Glutamatergic neuron (in vitro differentiated cells): ENCODE data around the gene DENND2A. TPM values are rescaled to one million over a fixed set of nuclear protein-coding genes. Genes with fewer than 3 reads are reported as not detected.

Experiments used
- DNase-seq: peaks from one replicate; pipeline ENCODE4 v3.0.0; 2022
- H3K27ac Mint-ChIP-seq: one replicate; pipeline ENCODE4 v1.8.0; 2020; ENCODE audit warnings: mild to moderate bottlenecking, mixed read lengths, inconsistent platforms; ENCODE audit not compliant: unreplicated experiment
- H3K27me3 Mint-ChIP-seq: one replicate; pipeline ENCODE4 v1.8.0; 2020; ENCODE audit warnings: mild to moderate bottlenecking, moderate library complexity, mixed read lengths, inconsistent platforms; ENCODE audit not compliant: unreplicated experiment
- H3K36me3 Mint-ChIP-seq: one replicate; pipeline ENCODE4 v1.8.0; 2020; ENCODE audit warnings: mild to moderate bottlenecking, mixed read lengths, inconsistent platforms; ENCODE audit not compliant: unreplicated experiment
- H3K4me1 Mint-ChIP-seq: one replicate; pipeline ENCODE4 v1.8.0; 2020; ENCODE audit warnings: mild to moderate bottlenecking, low read depth, mixed read lengths, inconsistent platforms; ENCODE audit not compliant: unreplicated experiment
- H3K4me3 Mint-ChIP-seq: one replicate; pipeline ENCODE4 v1.8.0; 2020; ENCODE audit warnings: mild to moderate bottlenecking, mixed read lengths, inconsistent platforms; ENCODE audit not compliant: unreplicated experiment
- H3K9me3 Mint-ChIP-seq: one replicate; pipeline ENCODE4 v1.8.0; 2020; ENCODE audit warnings: mild to moderate bottlenecking, moderate library complexity, mixed read lengths, inconsistent platforms; ENCODE audit not compliant: unreplicated experiment
- total RNA-seq: library from RNA; stranded (reverse); fragmentation: NEBNext Ultra II Directional; extraction: Animal tissue kit (Norgen Biotek cat#: 25700); gene quantifications from one replicate; pipeline ENCODE4 v1.2.1, GENCODE V29; 2021; ENCODE audit not compliant: unreplicated experiment
- TF ChIP-seq, protein P1 (sequence below): fragments of 200-600 bp; sonication (generic); IDR thresholded peaks from one replicate; pipeline ENCODE4 v1.5.0; 2021; ENCODE audit not compliant: partially characterized antibody, unreplicated experiment

Gene DENND2A
- total RNA-seq, 1 donor from 2014 or later, result 64.7 TPM

DNA sequence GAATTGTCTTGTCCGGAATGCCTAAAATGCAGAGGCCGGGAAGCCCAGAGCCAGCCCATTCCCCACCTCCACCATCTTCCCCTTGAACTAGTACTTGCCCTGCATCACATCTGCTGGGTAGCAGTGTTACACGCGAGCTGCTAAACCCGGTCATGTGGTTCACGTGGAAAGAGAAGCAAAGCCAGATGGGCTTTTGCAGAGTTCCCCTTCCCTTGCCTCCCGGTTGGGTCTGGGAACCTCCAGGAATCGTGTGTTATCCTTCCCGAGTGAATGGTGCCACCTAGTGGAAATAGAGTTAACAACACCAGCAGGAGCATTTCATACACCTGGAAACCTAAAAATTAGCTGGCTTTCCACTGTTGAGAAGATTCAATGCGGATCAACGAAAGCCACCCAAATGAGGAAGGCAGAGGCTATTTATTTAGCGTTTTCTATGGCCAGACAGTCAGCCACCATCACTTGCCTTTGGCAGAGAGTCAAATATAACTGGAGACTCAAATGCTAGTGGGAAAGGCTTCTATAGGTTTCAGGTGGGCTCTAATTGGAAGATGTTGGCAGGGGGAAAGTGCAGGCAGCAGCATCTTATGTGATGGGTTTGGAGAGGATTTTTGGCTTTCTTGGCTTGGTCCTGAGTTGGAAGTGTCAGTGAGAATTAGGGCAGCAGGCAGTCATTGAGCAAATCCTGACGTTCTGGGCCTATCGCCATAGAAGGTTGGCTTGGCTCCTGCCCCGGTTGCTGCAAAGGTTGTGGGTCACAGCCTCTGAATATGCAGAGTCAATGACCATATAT is 12.9 kb upstream of the DENND2A start:
- Mint-ChIP-seq H3K27me3 (peaks cover 1% of the 10 kb centered on the region), H3K36me3 (no peaks in the 10 kb centered on the region), H3K27ac (peak overlapping the region; percentile 53), H3K4me1 (peaks cover 14% of the 10 kb centered on the region), H3K9me3 (no peaks in the 10 kb centered on the region), H3K4me3 (no peak overlapping the region)
- TF ChIP-seq, protein P1, sequence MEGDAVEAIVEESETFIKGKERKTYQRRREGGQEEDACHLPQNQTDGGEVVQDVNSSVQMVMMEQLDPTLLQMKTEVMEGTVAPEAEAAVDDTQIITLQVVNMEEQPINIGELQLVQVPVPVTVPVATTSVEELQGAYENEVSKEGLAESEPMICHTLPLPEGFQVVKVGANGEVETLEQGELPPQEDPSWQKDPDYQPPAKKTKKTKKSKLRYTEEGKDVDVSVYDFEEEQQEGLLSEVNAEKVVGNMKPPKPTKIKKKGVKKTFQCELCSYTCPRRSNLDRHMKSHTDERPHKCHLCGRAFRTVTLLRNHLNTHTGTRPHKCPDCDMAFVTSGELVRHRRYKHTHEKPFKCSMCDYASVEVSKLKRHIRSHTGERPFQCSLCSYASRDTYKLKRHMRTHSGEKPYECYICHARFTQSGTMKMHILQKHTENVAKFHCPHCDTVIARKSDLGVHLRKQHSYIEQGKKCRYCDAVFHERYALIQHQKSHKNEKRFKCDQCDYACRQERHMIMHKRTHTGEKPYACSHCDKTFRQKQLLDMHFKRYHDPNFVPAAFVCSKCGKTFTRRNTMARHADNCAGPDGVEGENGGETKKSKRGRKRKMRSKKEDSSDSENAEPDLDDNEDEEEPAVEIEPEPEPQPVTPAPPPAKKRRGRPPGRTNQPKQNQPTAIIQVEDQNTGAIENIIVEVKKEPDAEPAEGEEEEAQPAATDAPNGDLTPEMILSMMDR, result peak; percentile 88
- DNase-seq, result peak; percentile 58

DNA sequence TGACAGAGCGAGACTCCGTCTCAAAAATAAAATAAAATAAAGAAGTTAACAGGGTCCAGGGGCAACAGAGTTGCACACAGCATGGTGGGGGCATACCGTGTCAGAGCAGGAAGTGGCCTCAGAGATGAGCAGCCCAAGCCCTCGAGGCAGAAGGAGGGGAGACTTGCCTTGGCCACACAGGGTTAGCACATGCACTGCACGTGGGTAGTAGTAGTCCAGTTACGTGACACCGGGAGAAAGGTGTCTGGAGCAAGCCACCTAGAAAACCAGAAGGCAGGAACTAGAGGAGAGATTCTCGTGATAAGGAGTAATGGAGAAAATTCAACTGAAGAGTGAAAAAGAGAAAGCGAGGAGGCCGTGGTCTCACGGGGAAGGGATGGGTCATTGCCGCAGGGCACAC is 9.8 kb upstream of the DENND2A start:
- H3K27ac Mint-ChIP-seq, result no peak overlapping the region
- peaks cover 15% of the 10 kb centered on the region for H3K4me1 Mint-ChIP-seq
- TF ChIP-seq, protein P1, result no peak
- DNase-seq, result no peak
- H3K9me3 Mint-ChIP-seq, result peaks cover 3% of the 10 kb centered on the region
- H3K4me3 Mint-ChIP-seq, result peak overlapping the region; percentile 20
- no peaks in the 10 kb centered on the region for H3K36me3 Mint-ChIP-seq
- H3K27me3 Mint-ChIP-seq, result peaks cover 1% of the 10 kb centered on the region

DNA sequence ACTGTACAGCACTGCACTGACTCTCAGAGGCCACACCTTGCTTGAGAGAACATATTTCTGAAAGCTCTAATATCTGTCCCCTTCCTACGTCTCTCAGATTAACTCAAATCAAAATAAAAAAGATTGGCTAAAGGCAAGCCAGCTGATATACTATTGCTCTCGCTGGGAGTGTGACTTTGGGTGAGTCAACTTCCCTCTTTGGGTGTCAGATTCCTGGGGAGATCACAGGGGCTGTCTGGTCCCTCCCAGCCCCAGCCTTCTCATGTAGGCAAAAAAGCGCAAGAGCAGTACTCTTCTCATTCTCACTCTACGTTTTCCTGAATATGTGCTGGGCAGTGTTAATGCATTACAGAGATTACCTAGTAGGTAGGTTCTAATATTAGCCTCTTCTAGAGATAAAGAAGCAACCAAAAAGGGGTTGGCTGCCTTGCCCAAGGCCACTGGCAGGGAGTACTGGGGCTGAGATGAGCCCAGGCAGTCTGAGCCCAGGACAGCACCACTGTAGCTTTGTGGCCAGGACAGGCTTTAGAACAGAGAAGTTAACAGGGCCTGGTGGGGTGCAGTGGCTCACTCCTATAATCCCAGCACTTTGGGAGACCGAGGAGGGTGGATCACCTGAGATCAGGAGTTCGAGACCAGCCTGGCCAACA is 9.1 kb upstream of the DENND2A start:
- TF ChIP-seq, protein P1, result no peak
- Mint-ChIP-seq H3K36me3 (no peaks in the 10 kb centered on the region), H3K4me1 (peaks cover 15% of the 10 kb centered on the region), H3K4me3 (no peak overlapping the region), H3K9me3 (peaks cover 3% of the 10 kb centered on the region), H3K27me3 (peaks cover 1% of the 10 kb centered on the region), H3K27ac (no peak overlapping the region)
- DNase-seq, result no peak

DNA sequence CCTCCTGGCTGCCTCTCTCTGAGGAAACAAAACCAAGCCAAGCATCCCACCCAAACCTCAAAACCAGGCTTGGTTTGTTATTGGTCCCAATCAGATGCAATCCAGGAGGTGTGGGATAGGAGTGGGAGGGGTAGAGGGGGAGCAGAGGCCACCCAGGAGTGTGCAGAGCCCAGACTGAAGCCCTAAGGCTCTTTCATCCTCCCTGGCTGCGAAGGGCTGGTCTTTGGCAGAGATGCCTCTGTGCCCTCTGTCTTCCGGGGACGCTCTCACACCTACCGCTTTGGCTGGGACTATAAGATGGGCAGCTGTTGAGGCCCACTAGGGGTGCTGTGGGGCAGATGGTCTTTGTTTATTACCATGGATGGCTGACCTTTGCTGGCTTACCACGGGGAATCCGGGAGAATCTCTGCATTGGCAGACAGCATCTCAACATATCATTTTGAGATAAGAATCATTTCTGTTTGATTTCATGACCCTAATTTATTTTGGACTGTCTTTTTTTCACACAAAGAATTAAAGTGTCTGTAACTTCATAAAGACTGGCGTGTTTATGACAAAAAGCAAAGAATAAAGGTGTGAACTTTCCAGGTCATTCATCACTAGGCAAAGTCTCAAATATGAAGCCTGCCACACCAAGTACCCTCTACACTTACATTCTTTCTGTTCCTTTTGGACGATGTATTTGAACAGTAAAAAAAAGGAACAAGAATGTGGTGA is 6.5 kb upstream of the DENND2A start:
- Mint-ChIP-seq H3K4me3 (peak overlapping the region; percentile 35), H3K27me3 (peaks cover 6% of the 10 kb centered on the region), H3K36me3 (no peaks in the 10 kb centered on the region), H3K9me3 (peaks cover 4% of the 10 kb centered on the region), H3K27ac (peak overlapping the region; percentile 85), H3K4me1 (peaks cover 15% of the 10 kb centered on the region)
- TF ChIP-seq, protein P1, result peak; percentile 32
- DNase-seq, result peak; percentile 59
